HL-60/S4 treated with retinoic acid at 250 ng/mL for 4 days and 3 days (cell line): Measurements from ENCODE around the gene PRAF2.

Experiments
- in situ Hi-C: fragments of 300-500 bp; cut with MboI; formaldehyde crosslinking; loops from 2 replicates; pipeline ENCODE4 v1.7.0; 2022; ENCODE audit warnings: low sequenced_read_pairs

Gene PRAF2

DNA sequence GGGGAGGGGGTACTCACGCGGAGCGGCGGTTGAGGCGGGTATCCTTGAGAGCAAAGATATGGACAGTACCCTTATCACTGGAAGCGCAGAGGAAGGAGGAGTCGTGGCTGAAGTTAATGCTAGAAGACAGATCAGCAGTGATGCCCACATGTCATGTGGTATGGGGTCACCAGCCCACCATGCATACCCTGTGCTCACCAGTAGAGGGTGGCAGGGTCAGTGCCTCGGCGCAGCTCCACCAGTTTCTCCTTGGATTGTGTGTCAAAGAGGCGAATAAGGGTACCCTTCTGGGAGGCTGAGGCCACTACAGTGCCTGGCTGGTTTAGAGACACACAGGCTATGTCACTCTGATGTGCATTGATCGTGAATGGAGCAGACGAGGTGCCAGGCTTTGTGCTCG lies 1.5 kb upstream of the PRAF2 start:
- in situ Hi-C loops: no loop called here

DNA sequence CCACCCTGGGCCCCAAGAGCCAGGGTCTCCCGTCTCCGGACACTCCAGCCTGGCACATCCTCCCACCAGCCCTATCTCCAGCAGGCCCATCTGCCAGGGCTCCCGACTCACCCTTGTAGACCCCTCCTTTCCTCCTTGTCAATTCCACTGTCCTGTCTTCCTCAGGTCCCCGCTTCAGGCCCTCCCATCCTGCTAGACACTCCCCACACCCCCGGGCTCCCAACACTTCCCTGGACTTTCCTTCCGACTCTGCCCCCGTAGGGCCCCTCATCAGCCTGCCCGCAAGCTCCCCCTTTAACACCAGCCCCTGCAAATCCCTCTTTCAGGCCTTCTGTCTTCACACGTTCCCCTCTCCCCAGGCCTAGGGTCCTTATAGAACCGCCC lies 1.1 kb downstream of the PRAF2 start:
- in situ Hi-C loops: no loop called here

DNA sequence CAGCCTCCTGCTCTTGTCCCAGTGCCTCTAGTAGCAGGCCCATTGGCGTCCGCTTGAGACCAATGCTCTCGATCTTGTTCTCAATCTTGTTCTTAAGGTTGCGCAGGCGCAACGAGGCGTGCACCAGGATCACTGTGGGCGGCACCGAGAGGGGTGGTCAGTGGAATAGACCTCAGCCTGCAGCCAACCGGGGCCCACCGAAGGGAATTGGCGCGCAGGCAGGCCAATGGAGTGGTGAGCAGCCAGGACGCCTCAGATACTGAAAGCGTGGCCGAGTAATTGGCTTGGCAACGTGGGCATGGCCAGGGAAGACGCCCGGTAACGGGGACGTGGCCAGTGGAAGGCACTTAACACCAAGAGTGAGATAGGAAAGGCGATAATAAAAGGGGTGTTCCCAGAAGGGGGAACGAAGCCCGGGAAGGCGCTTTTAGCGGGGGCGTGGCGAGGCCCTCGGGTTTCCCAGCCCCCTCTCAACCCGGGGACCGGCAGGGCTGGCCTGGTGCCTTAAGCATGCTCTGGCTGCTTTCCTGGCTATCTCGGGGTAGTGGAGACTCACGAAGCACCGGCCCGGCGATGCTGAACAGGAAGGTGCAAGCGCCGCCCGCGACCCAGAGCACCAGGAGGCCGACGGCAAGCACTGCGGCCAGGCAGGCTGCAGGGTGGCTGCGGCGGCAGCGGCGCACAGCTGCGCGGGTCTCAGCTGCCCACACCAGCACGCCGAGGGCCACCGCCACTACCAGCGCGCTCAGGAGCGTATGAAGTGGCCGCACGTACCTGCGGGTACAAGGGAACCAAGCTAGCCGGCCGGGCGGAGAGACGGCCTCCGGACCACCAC lies 1.7 kb downstream of the PRAF2 start:
- in situ Hi-C loops: no loop called here

DNA sequence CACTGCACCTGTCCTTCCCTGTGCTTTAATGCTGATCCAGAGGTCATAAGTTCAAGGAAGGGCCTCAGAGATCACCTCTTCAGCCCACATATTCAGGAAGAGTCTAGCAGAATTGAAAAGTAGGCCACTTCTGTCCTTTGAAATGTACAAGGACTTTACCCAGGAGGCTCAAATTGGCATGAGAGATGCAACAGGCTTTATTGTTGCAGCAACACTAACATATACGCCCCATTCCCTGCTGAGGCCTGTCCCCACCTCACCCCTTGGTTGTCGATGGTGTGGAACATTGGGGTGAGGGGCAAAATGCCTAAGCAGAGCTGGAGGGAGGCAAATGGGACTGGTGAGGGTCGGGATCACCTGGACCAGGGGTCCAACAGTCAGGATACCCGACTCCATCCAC lies 2.8 kb downstream of the PRAF2 start:
- in situ Hi-C loops: no loop called here

DNA sequence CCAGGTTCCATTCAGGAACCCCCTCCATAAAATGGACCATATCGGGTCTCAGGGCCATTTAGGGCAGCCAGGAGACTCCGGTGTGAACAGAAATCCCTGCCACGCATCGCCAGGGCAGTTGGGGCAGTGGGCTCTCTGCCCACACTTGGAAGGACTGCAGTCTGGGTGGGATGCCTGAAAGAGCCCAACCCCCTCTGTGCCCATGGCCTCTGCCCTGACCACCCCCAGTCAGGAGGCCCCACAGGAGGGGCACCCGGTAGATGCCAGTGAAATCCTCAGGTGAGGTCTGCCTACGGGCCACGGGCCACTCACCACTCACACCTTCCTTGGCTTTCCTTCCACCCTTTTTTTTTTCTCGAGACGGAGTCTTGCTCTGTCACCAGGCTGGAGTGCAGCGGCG lies 4.8 kb downstream of the PRAF2 start:
- in situ Hi-C loops: no loop called here

DNA sequence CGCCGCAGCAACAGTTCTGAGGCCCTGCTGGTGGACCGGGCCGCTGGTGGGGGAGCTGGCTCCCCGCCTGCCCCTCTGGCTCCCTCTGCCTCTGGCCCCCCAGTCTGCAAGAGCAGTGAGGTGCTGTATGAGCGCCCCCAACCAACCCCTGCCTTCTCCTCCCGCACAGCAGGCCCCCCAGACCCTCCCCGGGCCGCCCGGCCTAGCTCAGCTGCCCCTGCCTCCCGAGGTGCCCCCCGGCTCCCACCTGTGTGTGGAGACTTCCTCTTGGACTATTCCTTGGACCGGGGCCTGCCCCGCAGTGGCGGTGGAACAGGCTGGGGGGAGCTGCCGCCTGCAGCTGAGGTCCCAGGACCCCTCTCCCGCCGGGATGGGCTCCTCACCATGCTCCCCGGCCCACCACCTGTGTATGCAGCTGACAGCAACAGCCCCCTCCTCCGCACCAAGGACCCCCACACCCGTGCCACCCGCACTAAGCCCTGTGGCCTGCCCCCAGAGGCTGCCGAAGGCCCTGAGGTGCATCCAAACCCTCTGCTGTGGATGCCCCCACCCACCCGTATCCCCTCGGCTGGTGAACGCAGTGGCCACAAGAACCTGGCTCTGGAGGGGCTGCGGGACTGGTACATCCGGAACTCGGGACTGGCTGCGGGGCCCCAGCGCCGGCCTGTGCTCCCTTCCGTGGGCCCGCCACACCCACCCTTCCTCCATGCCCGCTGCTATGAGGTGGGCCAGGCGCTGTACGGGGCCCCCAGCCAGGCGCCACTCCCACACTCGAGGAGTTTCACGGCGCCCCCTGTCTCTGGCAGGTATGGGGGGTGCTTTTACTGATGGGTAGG lies 6.3 kb downstream of the PRAF2 start:
- in situ Hi-C loops: no loop called here

DNA sequence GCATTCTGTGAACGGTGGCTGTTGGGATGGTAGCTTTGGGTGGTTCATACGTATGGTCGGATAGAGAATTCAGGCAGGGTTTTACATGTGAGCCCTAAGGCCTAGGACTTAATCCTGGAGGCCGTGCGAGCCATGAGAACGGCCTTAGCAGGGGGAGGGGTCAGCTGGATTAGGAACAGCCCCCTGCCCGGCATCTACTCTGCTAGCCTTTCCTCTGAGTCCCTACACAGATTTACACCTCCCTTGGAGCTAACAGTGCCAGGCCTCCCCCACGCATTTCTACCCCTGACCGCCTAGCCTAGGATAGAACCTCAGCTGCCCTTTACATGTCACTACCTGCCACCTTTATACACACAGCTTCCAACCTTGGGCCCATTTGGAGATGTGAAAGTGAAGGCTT lies 7.1 kb downstream of the PRAF2 start:
- in situ Hi-C loops: no loop called here

DNA sequence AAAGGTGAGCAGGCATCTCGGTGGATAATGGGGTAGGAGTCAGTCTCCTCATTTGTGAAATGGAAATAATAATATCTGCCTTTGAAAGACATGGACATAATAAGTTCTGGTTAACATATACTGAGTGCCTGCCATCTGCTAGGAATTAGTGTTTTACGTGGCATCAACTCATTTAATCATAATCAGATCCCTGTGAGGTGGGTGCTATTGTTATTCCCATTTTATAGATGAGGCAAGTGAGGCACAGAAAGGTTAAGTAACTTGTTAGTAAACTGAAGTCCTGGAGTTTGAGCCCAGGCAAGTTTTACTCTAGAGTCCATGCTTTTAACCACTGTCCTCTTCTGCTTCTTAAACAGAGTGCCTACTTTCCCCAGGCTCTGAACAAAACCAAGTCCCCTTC lies 7.5 kb downstream of the PRAF2 start:
- in situ Hi-C loops: no loop called here

DNA sequence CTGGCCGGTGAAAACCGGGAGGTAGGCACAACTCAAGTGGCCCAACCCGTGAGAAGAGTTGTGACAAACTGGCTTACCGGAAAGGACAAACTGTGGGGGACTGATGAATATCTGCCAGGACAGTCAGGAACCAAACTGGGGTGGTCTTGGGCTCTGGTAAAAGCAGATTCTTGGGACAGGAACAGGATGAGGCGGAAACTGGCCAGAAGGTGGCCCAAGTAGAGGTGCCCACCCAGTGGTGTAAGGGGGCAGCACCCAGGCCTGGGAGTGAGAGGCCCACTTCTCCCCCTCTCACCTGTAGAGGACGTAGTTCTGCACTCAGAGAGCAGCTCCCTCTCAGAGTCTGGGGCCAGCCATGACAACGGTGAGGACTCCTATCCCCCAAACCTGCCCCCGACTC lies 9.1 kb downstream of the PRAF2 start:
- in situ Hi-C loops: no loop called here

DNA sequence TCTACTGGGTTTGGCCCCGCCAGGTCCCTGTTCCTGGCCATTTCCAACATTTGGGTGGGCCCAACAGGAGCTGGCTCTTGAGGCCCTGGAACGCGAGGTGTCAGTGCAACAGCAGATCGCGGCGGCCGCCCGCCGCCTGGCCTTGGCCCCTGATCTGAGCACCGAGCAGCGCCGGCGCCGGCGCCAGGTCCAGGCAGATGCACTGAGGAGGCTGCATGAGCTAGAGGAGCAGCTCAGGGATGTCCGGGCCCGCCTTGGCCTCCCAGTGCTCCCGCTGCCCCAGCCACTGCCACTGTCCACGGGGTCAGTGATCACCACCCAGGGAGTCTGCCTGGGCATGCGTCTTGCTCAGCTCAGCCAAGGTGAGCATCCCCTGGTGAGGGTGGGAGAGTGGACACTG lies 9.5 kb downstream of the PRAF2 start:
- in situ Hi-C loops: no loop called here

DNA sequence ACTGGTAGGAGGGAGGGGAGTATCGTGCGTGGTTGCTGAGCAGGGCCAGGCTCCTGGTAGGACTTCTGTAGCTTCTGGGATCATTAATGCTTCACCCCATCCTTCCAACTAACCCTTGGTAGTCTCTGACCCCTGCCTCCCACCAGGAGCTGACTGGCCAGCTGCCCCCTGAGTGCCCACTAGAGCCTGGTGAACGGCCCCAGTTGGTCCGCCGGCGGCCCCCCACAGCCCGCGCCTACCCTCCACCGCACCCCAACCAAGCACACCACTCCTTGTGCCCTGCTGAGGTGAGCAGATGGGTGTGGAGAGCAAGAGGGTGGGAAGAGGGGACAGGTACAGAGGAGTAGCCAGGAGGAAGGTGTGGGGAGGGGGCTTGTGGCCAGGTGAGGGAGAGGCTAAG lies 10.1 kb downstream of the PRAF2 start:
- in situ Hi-C loops: no loop called here

DNA sequence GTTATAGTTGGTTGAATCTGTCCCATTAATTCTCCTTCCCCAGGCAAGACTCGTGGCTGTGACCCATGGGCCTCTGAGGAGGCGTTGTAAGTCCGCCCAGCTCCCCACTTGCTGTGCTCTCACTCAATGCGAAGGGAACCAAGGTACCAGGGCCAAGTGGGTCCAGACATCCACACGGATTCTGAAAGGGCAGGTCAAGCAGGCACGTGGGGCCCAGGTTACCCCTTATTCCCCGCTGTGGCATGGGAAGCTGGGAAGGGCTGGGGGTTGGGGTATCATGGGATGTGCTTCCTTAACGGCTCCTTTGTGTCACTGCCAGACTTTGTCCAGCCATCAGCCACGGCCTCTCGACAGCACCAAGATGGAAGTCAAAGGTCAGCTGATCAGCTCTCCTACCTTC lies 11.9 kb downstream of the PRAF2 start:
- in situ Hi-C loops: no loop called here

DNA sequence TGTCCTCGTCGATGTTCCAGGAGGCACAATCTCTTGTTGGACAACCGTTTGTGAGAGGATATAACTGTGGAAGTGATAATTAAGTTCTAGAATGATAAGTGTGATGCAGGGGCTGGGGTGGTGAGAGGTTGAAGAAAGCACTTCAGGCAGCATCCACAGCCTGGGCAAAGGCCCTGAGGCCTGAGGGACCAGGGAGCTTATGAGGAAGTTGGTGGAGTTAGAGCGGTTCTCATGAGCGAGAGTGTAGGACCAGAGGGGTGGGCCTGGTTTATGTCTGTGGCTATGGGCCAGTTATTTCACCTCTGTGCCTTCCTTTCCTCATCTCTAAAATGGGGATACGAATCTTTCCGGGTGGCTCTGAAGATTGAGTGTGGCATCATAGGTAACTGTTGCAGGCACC lies 12.3 kb downstream of the PRAF2 start:
- in situ Hi-C loops: no loop called here

DNA sequence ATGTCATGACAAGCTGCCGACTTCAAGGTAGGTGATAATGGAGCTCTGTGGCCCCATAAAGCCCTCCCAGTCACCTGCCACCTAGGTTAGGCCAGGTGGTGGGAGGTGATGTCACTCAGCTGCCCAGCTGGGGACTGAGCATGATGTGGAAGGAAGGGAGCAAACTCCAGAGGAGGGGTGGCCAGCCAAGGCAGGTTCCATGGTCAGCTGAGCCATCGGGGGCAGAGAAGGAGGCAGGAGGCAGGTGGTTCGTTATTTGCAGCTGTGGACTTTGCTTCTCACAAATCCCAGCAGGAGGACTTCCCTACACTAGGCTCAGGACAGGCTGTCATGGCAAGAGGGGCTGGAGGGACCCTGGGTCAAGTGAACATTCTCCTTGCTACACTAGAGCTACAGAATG lies 12.9 kb downstream of the PRAF2 start:
- in situ Hi-C loops: no loop called here

DNA sequence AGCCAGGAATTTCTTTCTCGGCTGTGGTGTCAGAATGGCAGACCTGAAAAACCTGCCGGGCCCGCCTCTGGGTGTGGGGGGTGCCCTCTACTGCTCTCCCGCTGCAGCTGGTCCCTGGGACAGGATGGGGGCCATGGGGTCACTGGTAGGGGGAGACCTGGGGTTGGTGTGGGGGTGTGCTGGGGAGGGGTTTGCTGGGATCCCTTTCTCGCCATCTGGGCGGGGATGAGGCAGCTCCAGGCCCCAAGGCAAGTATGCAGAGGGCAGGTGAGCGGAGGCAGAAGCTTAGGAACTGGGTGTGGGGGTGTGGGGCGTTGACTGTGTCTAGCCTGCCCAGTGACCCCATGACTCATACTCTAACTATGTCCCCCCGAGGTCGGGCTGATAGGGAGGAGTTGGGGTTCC lies 14.1 kb downstream of the PRAF2 start:
- in situ Hi-C loops: no loop called here

DNA sequence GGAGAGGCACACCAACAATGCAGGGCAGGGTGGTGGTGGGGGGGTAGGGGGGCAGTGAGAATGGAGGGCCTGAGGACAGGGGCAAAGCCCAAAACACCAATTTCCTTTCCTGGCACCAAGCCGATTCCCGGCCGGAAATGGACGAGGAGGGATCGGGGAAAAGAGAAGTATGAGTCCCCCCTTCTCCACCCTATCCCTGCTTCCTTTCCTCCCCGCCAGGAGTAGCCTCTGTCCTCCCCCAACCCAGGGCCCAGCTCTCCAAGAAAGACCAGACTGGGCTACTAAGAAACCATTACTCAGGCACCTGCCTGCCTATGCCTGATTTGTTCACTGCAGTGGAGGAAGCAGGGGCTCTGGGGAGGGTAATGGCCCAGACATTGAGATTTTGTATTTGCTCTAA lies 14.6 kb downstream of the PRAF2 start:
- in situ Hi-C loops: no loop called here

DNA sequence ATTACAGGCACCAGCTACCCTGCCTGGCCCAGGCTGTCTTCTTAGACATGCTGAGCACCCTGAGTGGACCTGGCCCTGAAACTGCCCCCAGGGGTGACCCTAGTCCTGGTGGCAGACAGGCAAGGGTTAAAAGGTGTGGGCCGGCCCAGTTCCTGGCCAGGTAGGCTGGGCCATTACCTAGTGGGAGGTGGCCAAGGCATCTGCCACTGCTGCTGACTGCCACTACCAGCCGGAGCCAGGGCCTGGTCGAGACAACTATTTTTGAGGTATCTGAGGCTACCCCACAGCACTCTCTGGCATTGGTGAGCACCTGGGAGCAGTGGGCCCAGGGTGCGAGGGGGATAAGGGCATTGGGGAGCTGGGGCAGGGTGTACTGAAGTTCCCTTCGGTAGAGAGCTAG lies 15.0 kb downstream of the PRAF2 start, which contains the start of gene CCDC120:
TSS of gene CCDC120 (plus strand) at position 206 of the 400 bp plus-strand sequence. CDS start 3,043 bp downstream, outside the sequence.
- in situ Hi-C loops: no loop called here

DNA sequence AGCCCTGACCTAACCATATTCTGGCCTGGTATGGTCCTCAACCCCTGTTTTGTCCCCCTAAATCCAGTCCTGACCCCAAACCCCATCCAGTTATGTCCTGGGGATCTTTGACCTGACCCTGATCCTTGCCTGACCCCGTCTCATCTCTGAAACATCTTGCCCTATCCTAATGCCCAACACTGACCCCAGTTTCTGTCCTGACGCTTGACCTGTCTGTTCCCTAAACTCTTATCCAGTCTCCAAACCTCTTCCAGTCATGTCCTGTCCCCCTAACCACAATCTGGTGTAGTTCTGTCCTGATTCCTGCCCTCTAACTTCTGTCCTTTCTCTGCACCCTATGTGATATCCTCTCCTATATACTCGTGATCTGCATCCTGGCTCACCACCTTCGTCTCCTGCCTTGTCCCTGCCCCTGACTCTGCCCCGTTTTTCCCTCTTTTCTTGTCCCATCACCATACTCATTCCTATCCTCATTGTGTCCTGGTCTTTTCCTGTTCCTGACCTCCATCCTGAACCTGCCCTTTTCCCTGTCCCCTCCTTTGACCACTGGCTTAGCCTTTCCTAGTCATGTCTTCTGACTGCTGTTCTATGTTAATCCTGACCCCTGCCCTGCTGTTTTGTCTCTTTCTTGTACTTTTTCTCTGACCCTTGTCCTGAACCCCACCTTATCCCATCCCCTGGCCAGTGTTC lies 19.6 kb downstream of the PRAF2 start:
- in situ Hi-C loops: no loop called here

DNA sequence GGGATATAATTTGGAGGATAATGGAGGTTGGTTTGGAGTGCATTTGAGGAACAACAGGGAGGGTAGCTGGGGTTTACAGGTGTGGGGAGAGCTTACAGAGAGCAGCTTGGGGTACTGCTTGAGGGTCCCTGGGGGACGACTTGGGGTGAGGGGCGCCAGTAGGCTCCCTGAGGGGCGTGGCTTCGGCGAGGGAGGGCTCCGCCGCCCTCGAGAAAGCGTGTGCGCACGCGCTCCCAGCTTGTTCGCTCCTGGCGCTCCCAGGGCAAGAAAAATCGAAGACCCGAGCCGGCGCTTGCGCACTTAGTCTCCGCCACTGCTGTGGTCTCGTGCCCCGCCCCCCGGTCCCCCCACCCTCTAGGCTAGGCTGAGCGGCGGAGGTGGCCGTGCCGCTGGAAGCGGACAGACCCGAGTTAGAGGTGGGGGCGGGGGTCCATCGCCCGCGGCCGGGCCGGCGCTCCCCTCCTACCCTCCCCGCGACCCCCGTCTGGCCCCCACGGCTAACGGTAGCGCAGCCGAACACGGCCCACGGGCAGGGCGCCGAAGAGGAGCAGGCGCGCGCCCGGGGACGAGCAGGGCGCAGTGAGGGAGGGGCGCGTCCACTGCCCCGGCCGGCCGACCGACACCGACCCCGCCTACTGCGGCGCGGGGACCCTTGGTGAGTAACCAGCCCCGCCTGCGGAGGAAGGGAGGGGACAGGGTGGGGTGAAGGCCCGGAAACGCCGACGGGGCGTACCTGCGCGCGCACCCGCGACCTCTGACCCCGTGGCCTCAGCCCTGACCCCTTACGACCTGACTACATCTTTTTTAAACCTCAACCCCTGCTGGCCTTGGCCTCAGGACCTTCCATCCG lies 20.4 kb downstream of the PRAF2 start:
- in situ Hi-C loops: no loop called here

DNA sequence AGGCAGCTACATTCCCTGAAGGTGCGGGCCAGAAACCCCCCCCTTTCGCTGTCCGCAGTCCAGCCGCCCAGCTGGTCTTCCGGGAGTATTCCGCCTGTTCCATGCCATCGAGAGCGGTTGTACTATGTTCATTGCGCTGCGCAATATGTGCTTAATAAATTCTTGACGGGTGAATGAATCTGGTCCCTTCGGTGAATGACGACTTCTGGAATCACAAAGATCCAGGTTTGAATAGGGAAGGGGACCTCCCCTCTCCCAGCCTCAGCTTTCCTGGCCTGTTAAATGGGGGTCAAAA lies 29.9 kb downstream of the PRAF2 start:
- in situ Hi-C loops: no loop called here
